Measurements from ENCODE around the gene NPHP1. TPM values are rescaled to one million over a fixed set of nuclear protein-coding genes. Genes with fewer than 3 reads are reported as not detected.
A peak's percentile ranks its signal among the peaks of the same experiment; 100 is the strongest.

NPHP1 gene
- total and polyA plus RNA-seq, 2 experiments from 2014 or later, result 3.1 to 10.9 TPM

GRCh38 chr2:110104025-110104771 lies 100.6 kb downstream of the NPHP1 start:
- Histone ChIP-seq H3K4me1 (ENCODE audit: insufficient read depth) (peaks cover 60% of the 10 kb centered on the region), H3F3A (ENCODE audit: insufficient read depth) (peaks cover 48% of the 10 kb centered on the region), H3K27ac (0 out of 2 replicates have a peak overlapping the region, but pooled peaks have one; percentile 68), H3K79me2 (ENCODE audit: insufficient read depth) (peaks cover 32% of the 10 kb centered on the region), H3K36me3 (ENCODE audit: low read depth) (no peaks in the 10 kb centered on the region), H3K9me2 (ENCODE audit: insufficient read depth) (no peaks in the 10 kb centered on the region), H3K9ac (no peak overlapping the region), H3K9me3 (ENCODE audit: low read depth) (no peaks in the 10 kb centered on the region), H3K4me2 (ENCODE audit: unreplicated experiment) (no peak overlapping the region), H3K4me3 (no peak overlapping the region), H2AFZ (no peak overlapping the region), H3K27me3 (replicated peaks; ENCODE audit: insufficient read depth) (no peaks in the 10 kb centered on the region), H4K20me1 (ENCODE audit: insufficient read depth) (no peaks in the 10 kb centered on the region)
- in situ Hi-C loops (cut with MboI), result no loop called here
- no peak for DNase-seq
- WGBS, 2 experiments (ENCODE audit: low coverage in 1 of 2, low lambda C conversion rate in 2 of 2, missing lambda C conversion rate in 2 of 2), result 93 to 95% methylated on average over 10 of the region's 10 CpGs
- TF ChIP-seq EZH2 (IDR thresholded peaks at IDR 0.05; ENCODE audit: insufficient read depth, poor library complexity, severe bottlenecking) (no peak), EZH2phosphoT487 (IDR thresholded peaks at IDR 0.05; ENCODE audit: insufficient read depth, low read depth) (no peak)

GRCh38 chr2:110103061-110103961 lies 101.5 kb downstream of the NPHP1 start:
- Histone ChIP-seq H3K9me3 (ENCODE audit: low read depth) (no peaks in the 10 kb centered on the region), H3K27ac (peak overlapping the region; percentile 98), H4K20me1 (ENCODE audit: insufficient read depth) (no peaks in the 10 kb centered on the region), H3K9me2 (ENCODE audit: insufficient read depth) (no peaks in the 10 kb centered on the region), H3K79me2 (ENCODE audit: insufficient read depth) (peaks cover 23% of the 10 kb centered on the region), H3K4me2 (ENCODE audit: unreplicated experiment) (no peak overlapping the region), H3K27me3 (replicated peaks; ENCODE audit: insufficient read depth) (no peaks in the 10 kb centered on the region), H3F3A (ENCODE audit: insufficient read depth) (peaks cover 44% of the 10 kb centered on the region), H3K4me3 (no peak overlapping the region), H3K4me1 (ENCODE audit: insufficient read depth) (peaks cover 60% of the 10 kb centered on the region), H3K9ac (no peak overlapping the region), H3K36me3 (ENCODE audit: low read depth) (no peaks in the 10 kb centered on the region), H2AFZ (no peak overlapping the region)
- no peak for DNase-seq
- TF ChIP-seq EZH2phosphoT487 (IDR thresholded peaks at IDR 0.05; ENCODE audit: insufficient read depth, low read depth) (no peak), EZH2 (IDR thresholded peaks at IDR 0.05; ENCODE audit: insufficient read depth, poor library complexity, severe bottlenecking) (no peak)
- WGBS, 2 experiments (ENCODE audit: low coverage in 1 of 2, low lambda C conversion rate in 2 of 2, missing lambda C conversion rate in 2 of 2), result 84 to 87% methylated on average over 20 of the region's 20 CpGs
- in situ Hi-C loops (cut with MboI), result no loop called here

GRCh38 chr2:110101901-110102803 lies 102.7 kb downstream of the NPHP1 start:
- no peaks in the 10 kb centered on the region for H4K20me1 ChIP-seq (ENCODE audit: insufficient read depth)
- peak; percentile 50 for DNase-seq
- peak overlapping the region; percentile 75 for H3K4me2 ChIP-seq (ENCODE audit: unreplicated experiment)
- no peaks in the 10 kb centered on the region for H3K36me3 ChIP-seq (ENCODE audit: low read depth)
- peak overlapping the region; percentile 62 for H3K4me3 ChIP-seq
- H3K79me2 ChIP-seq (ENCODE audit: insufficient read depth), result peaks cover 11% of the 10 kb centered on the region
- in situ Hi-C loops (cut with MboI), result no loop called here
- H3K27ac ChIP-seq, result peak overlapping the region; percentile 98
- H3K27me3 ChIP-seq (replicated peaks; ENCODE audit: insufficient read depth), result no peaks in the 10 kb centered on the region
- H3K4me1 ChIP-seq (ENCODE audit: insufficient read depth), result peaks cover 51% of the 10 kb centered on the region
- peak overlapping the region; percentile 85 for H3K9ac ChIP-seq
- H3K9me3 ChIP-seq (ENCODE audit: low read depth), result no peaks in the 10 kb centered on the region
- no peaks in the 10 kb centered on the region for H3K9me2 ChIP-seq (ENCODE audit: insufficient read depth)
- peaks cover 37% of the 10 kb centered on the region for H3F3A ChIP-seq (ENCODE audit: insufficient read depth)
- H2AFZ ChIP-seq, result peak overlapping the region; percentile 68
- TF ChIP-seq EZH2phosphoT487 (IDR thresholded peaks at IDR 0.05; ENCODE audit: insufficient read depth, low read depth) (no peak), EZH2 (IDR thresholded peaks at IDR 0.05; ENCODE audit: insufficient read depth, poor library complexity, severe bottlenecking) (no peak)
- 46% methylated on average over 9 of the region's 9 CpGs for WGBS, 2 experiments (ENCODE audit: low coverage in 1 of 2, low lambda C conversion rate in 2 of 2, missing lambda C conversion rate in 2 of 2)
